ENCODE results near the gene GNPNAT1.
"Not testable (repeated sequence)": the region's sequence is repeated elsewhere in the genome, so short reads cannot be mapped to it uniquely, and the experiment has no call there.

Gene GNPNAT1

DNA sequence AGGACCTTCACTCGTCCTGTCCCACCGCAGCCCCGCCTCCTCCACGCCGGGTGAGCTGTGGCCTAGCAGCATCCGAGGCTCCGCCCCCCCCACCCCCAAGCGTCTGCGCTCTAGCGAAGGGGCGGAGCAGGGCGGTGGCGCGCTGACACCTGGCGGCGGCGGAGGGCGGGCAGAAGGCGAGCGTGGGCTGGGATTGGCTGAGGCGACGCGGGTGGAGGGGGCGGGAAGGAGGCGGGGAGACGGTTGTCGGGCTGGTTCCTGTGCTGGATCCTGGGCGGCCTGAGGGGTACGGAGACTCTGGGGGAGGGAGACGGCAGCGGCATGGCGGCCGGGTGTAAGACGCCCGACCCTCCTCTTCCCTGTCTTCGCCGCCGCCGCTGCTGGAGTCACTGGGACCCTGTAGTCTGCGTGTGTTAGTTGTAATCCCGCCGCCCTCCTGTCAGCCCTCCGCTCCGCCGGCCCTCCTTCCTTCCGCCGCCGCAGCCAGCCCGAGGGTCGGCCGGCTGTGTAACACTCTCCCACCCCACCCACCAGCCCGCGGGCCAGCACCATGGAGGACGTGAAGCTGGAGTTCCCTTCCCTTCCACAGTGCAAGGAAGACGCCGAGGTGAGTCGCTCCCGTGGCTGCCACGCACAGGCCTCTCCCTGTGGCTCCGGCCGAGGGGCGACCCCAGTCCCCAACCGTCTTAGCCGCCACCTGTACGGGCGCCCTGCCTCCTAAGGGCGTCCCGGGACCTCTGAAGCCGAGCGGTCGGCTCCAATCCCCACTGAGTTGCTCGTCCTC is 61.3 kb downstream of the GNPNAT1 start, which contains the start of gene STYX:
Gene STYX, plus strand, starts transcription at position 242 of the 784 bp plus-strand sequence. Its CDS starts 309 bp downstream, at position 551.
- TF ChIP-seq, protein P1, sequence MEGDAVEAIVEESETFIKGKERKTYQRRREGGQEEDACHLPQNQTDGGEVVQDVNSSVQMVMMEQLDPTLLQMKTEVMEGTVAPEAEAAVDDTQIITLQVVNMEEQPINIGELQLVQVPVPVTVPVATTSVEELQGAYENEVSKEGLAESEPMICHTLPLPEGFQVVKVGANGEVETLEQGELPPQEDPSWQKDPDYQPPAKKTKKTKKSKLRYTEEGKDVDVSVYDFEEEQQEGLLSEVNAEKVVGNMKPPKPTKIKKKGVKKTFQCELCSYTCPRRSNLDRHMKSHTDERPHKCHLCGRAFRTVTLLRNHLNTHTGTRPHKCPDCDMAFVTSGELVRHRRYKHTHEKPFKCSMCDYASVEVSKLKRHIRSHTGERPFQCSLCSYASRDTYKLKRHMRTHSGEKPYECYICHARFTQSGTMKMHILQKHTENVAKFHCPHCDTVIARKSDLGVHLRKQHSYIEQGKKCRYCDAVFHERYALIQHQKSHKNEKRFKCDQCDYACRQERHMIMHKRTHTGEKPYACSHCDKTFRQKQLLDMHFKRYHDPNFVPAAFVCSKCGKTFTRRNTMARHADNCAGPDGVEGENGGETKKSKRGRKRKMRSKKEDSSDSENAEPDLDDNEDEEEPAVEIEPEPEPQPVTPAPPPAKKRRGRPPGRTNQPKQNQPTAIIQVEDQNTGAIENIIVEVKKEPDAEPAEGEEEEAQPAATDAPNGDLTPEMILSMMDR (IDR thresholded peaks at IDR 0.05; ENCODE audit: insufficient read depth, low read depth, low read length, missing control alignments): no peak
- peak; percentile 99 for DNase-seq (ENCODE audit: low read depth)
- peak within 1 kb of the TSS; percentile 99 for H3K4me3 ChIP-seq (ENCODE audit: low read depth, low read length)

DNA sequence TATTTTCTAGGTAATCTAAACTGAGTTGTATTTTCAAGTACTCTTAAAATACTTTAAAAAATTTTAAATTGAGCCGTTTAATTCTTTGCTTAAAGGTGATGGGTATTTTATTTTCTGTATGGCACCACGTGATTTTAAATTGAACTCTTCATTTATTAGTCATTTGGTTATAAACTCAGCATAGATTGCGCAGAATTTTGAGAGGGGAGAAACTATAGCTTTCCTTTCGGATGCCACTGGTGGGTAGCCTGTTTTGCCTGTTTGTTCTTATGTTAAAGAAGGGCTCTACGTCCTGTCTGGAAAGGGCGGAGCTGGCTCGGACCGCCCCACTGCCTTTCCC is 61.9 kb downstream of the GNPNAT1 start:
- peak overlapping the region; percentile 28 for H3K4me3 ChIP-seq (ENCODE audit: low read depth, low read length)
- no peak for DNase-seq (ENCODE audit: low read depth)
- TF ChIP-seq, protein P1 (IDR thresholded peaks at IDR 0.05; ENCODE audit: insufficient read depth, low read depth, low read length, missing control alignments): no peak

DNA sequence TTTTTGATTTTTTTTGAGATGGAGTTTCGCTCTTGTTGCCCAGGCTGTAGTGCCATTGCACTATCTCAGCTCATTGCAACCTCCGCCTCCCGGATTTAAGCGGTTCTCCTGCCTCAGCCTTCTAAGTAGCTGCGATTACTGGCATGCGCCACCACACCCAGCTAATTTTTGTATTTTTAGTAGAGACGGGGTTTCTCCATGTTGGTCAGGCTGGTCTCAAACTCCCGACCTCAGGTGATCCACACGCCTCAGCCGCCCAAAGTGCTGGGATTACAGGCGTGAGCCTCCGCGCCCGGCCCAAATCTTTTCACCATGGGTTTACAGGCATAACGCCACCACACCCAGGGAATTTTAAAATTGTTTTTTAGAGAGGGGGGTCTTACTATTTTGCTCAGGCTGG is 62.4 kb downstream of the GNPNAT1 start:
- not testable (repeated sequence) for H3K4me3 ChIP-seq (ENCODE audit: low read depth, low read length)

DNA sequence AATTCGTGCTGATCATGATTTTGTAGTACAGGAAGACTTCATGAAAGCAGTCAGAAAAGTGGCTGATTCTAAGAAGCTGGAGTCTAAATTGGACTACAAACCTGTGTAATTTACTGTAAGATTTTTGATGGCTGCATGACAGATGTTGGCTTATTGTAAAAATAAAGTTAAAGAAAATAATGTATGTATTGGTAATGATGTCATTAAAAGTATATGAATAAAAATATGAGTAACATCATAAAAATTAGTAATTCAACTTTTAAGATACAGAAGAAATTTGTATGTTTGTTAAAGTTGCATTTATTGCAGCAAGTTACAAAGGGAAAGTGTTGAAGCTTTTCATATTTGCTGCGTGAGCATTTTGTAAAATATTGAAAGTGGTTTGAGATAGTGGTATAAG is 63.9 kb downstream of the GNPNAT1 start:
- not testable (repeated sequence) for DNase-seq (ENCODE audit: low read depth); H3K4me3 ChIP-seq (ENCODE audit: low read depth, low read length)

More for the DNA sequence above, 62.4 kb downstream of the GNPNAT1 start:
- not testable (repeated sequence) for DNase-seq (ENCODE audit: low read depth)
